ENCODE data around the gene ACAP3.

ACAP3 gene

GRCh38 chr1:1307923-1308755 lies at the start of gene ACAP3, which contains the start of gene PUSL1:
TSS of gene ACAP3 (minus strand) at chr1:1307930. CDS start at chr1:1307815, 115 bp downstream.
TSS of gene PUSL1 (plus strand) at chr1:1308597. CDS start at chr1:1308644, 47 bp downstream.
- DNase-seq, result peak; percentile 78

- no peak for DNase-seq
Measured at GRCh38 chr1:1356796-1357401, 49.2 kb upstream of the ACAP3 start.

GRCh38 chr1:1356166-1356795 lies 48.6 kb upstream of the ACAP3 start:
- DNase-seq, result no peak

- peak; percentile 46 for DNase-seq
Measured at GRCh38 chr1:1355416-1355815, 47.7 kb upstream of the ACAP3 start.

- DNase-seq, result peak; percentile 19
Measured at GRCh38 chr1:1354271-1355247, 46.8 kb upstream of the ACAP3 start.

- DNase-seq, result no peak
Measured at GRCh38 chr1:1353389-1354151, 45.8 kb upstream of the ACAP3 start.

GRCh38 chr1:1352786-1353388 lies 45.2 kb upstream of the ACAP3 start:
- no peak for DNase-seq

- no peak for DNase-seq
Measured at GRCh38 chr1:1351511-1352427, 44.0 kb upstream of the ACAP3 start.

- DNase-seq, result peak; percentile 59
Measured at GRCh38 chr1:1349256-1350012, 41.7 kb upstream of the ACAP3 start, which contains the start of gene DVL1. TSS of gene DVL1 (minus strand) at chr1:1349418. CDS start at chr1:1349065, 353 bp downstream.

GRCh38 chr1:1348420-1349255 lies 40.9 kb upstream of the ACAP3 start:
- DNase-seq, result peak; percentile 43

GRCh38 chr1:1347663-1348419 lies 40.1 kb upstream of the ACAP3 start:
- no peak for DNase-seq

- no peak for DNase-seq
Measured at GRCh38 chr1:1347026-1347595, 39.4 kb upstream of the ACAP3 start.

- DNase-seq, result no peak
Measured at GRCh38 chr1:1346501-1346890, 38.8 kb upstream of the ACAP3 start.

GRCh38 chr1:1345860-1346500 lies 38.2 kb upstream of the ACAP3 start:
- no peak for DNase-seq

GRCh38 chr1:1345384-1345783 lies 37.7 kb upstream of the ACAP3 start:
- no peak for DNase-seq

- no peak for DNase-seq
Measured at GRCh38 chr1:1344655-1345361, 37.1 kb upstream of the ACAP3 start.

Measured in NCI-H146 (cell line).